Natural killer cell (primary cell): ENCODE results near the gene SERPINA10. TPM values are rescaled to one million over a fixed set of nuclear protein-coding genes. Genes with fewer than 3 reads are reported as not detected.

Source experiments
- ATAC-seq, 3 donors: fragments of 150-1000 bp in 2 of 3; fragments of 200-7000 bp in 1 of 3; cut with Tn5 transposase; 1 replicate in 1 of 3; 2 replicates in 2 of 3; pipeline ENCODE4 v1.10.0; 2021; ENCODE audit warnings: mild to moderate bottlenecking in 2 of 3, moderate library complexity in 2 of 3
- DNase-seq, 2 donors: peaks; one replicate each; pipeline versions ENCODE4 v3.0.0 to v3.0.0-alpha.2; 2013 to 2021; ENCODE audit warnings: mixed read lengths in 1 of 2
- H3K27ac ChIP-seq: one replicate; pipeline ENCODE4 v1.5.1; 2013; ENCODE audit warnings: mild to moderate bottlenecking, low read length
- H3K27me3 ChIP-seq: one replicate; pipeline ENCODE4 v1.6.1; 2013; ENCODE audit warnings: low read length; ENCODE audit not compliant: control insufficient read depth, insufficient read depth
- H3K36me3 ChIP-seq: one replicate; pipeline ENCODE4 v1.6.1; 2013; ENCODE audit warnings: low read length; ENCODE audit not compliant: control insufficient read depth, insufficient read depth
- H3K4me1 ChIP-seq: one replicate; pipeline ENCODE4 v1.6.1; 2013; ENCODE audit warnings: low read length; ENCODE audit not compliant: control insufficient read depth, insufficient read depth
- H3K4me3 ChIP-seq: one replicate; pipeline ENCODE4 v1.5.1; 2013; ENCODE audit warnings: low read length
- H3K9me3 ChIP-seq: one replicate; pipeline ENCODE4 v1.6.1; 2013; ENCODE audit warnings: low read length; ENCODE audit not compliant: control insufficient read depth, insufficient read depth
- H3K27ac Mint-ChIP-seq, 2 donors: one replicate each; pipeline ENCODE4 v1.8.0; 2022; ENCODE audit warnings: mild to moderate bottlenecking in 2 of 2, mixed read lengths in 2 of 2, moderate library complexity in 1 of 2
- H3K27me3 Mint-ChIP-seq, 2 donors: one replicate each; pipeline ENCODE4 v1.8.0; 2022; ENCODE audit warnings: low read depth in 2 of 2, mixed read lengths in 2 of 2
- H3K36me3 Mint-ChIP-seq: one replicate; pipeline ENCODE4 v1.8.0; 2022; ENCODE audit warnings: mixed read lengths
- H3K4me1 Mint-ChIP-seq, 2 donors: one replicate each; pipeline ENCODE4 v1.8.0; 2022; ENCODE audit warnings: mixed read lengths in 2 of 2
- H3K4me3 Mint-ChIP-seq: one replicate; pipeline ENCODE4 v1.8.0; 2022; ENCODE audit warnings: mild to moderate bottlenecking, moderate library complexity, mixed read lengths
- H3K9me3 Mint-ChIP-seq, 2 donors: one replicate each; pipeline ENCODE4 v1.8.0; 2022; ENCODE audit warnings: mixed read lengths in 2 of 2
- CTCF ChIP-seq: fragments of 200-600 bp; IDR thresholded peaks from one replicate; pipeline ENCODE4 v1.8.0; 2022; ENCODE audit warnings: antibody characterized with exemption
- WGBS: methylation state at CpG from one replicate; pipeline ENCODE4 v1.1.7; 2013; ENCODE audit warnings: missing lambda C conversion rate; ENCODE audit not compliant: insufficient coverage; 5-methylcytosine and 5-hydroxymethylcytosine counted together
- intact Hi-C: fragments of 100-400 bp; cut with micrococcal nuclease; formaldehyde crosslinking; loops from one replicate; pipeline ENCODE4 v1.14.2; 2022
- total RNA-seq, 4 donors: library from RNA; stranded (reverse); fragments of 120-200 nt in 1 of 4; gene quantifications; one replicate each; pipeline versions ENCODE4 v1.2.3 to v1.2.4, GENCODE V29; 2013 to 2022

SERPINA10 gene
- total RNA-seq, 3 donors from 2014 or later (not counting 1 experiment from before 2014, with no cell fraction given), result not detected

- H3K36me3 Mint-ChIP-seq, result no peaks in the 10 kb centered on the region
Observed at GRCh38 chr14:94288610-94289465, 4.2 kb downstream of the SERPINA10 start.

GRCh38 chr14:94285158-94285557, 7.9 kb downstream of the SERPINA10 start:
- H3K27ac Mint-ChIP-seq, result no peak overlapping the region
- Histone ChIP-seq H3K27ac (no peak overlapping the region), H3K9me3 (no peaks in the 10 kb centered on the region), H3K4me1 (no peaks in the 10 kb centered on the region), H3K27me3 (no peaks in the 10 kb centered on the region), H3K36me3 (no peaks in the 10 kb centered on the region), H3K4me3 (no peak overlapping the region)
- no peaks in the 10 kb centered on the region for H3K9me3 Mint-ChIP-seq
- no peaks in the 10 kb centered on the region for H3K4me1 Mint-ChIP-seq
- intact Hi-C loops, result no loop called here
- no peak overlapping the region for H3K4me3 Mint-ChIP-seq
- H3K27me3 Mint-ChIP-seq, result peaks cover 10 to 12% of the 10 kb centered on the region in 2 donors
- H3K36me3 Mint-ChIP-seq, result no peaks in the 10 kb centered on the region
- ATAC-seq (no peak), DNase-seq (no peak)
- no peak for TF ChIP-seq CTCF

More at GRCh38 chr14:94288610-94289465, 4.2 kb downstream of the SERPINA10 start:
- Histone ChIP-seq H3K4me1 (no peaks in the 10 kb centered on the region), H3K27me3 (no peaks in the 10 kb centered on the region), H3K9me3 (no peaks in the 10 kb centered on the region), H3K27ac (no peak overlapping the region), H3K36me3 (no peaks in the 10 kb centered on the region), H3K4me3 (no peak overlapping the region)
- DNase-seq (no peak), ATAC-seq (no peak)
- 82% methylated on average over 14 of the region's 14 CpGs for WGBS
- Mint-ChIP-seq H3K4me1 (no peaks in the 10 kb centered on the region), H3K27ac (no peak overlapping the region), H3K27me3 (peaks cover 10% of the 10 kb centered on the region in 2 donors), H3K9me3 (no peaks in the 10 kb centered on the region), H3K4me3 (no peak overlapping the region)
- intact Hi-C loops, result no loop called here
- no peak for TF ChIP-seq CTCF

- Mint-ChIP-seq H3K27me3 (peaks cover 10 to 12% of the 10 kb centered on the region in 2 donors), H3K4me1 (no peaks in the 10 kb centered on the region)
- intact Hi-C loops, result no loop called here
Observed at GRCh38 chr14:94284221-94284620, 8.8 kb downstream of the SERPINA10 start.

More at GRCh38 chr14:94284221-94284620, 8.8 kb downstream of the SERPINA10 start:
- H3K27ac Mint-ChIP-seq, result no peak overlapping the region
- WGBS, result 86% methylated on average over 2 of the region's 2 CpGs
- DNase-seq, result no peak
- H3K4me3 Mint-ChIP-seq, result no peak overlapping the region
- H3K36me3 ChIP-seq, result no peaks in the 10 kb centered on the region
- ATAC-seq, result no peak
- H3K36me3 Mint-ChIP-seq, result no peaks in the 10 kb centered on the region
- H3K9me3 Mint-ChIP-seq, result no peaks in the 10 kb centered on the region
- no peaks in the 10 kb centered on the region for H3K4me1 ChIP-seq
- no peak for TF ChIP-seq CTCF
- H3K4me3 ChIP-seq, result no peak overlapping the region
- H3K9me3 ChIP-seq, result no peaks in the 10 kb centered on the region
- no peaks in the 10 kb centered on the region for H3K27me3 ChIP-seq
- no peak overlapping the region for H3K27ac ChIP-seq
